ENCODE measurements around the gene RTN1. TPM values are rescaled to one million over a fixed set of nuclear protein-coding genes. Genes with fewer than 3 reads are reported as not detected.
A peak's percentile ranks its signal among the peaks of the same experiment; 100 is the strongest.

The RTN1 gene
- total RNA-seq, 1 experiment from 2014 or later = 9.8 TPM

GRCh38 chr14:59918824-59919569, 48.4 kb upstream of the RTN1 start:
- DNase-seq (ENCODE audit: unreplicated experiment) = peak; percentile 34
- CTCF ChIA-PET = interaction anchor here (0.7 to 3.1 kb wide), 11 partner anchors 11 to 432 kb away, joined by 3 to 24 read pairs (median 3); no protein-coding TSS in a partner anchor

GRCh38 chr14:59913187-59913586, 42.6 kb upstream of the RTN1 start:
- POLR2A ChIA-PET = interaction anchor here (0.6 kb wide), 1 partner anchor 177 kb away, joined by 4 read pairs; no protein-coding TSS in a partner anchor
- no TSS peak for BruUV-seq (replicated peaks)
- H3K27me3 Mint-ChIP-seq (ENCODE audit: insufficient read depth, unreplicated experiment) = no peaks in the 10 kb centered on the region
- no peaks in the 10 kb centered on the region for H3K9me3 Mint-ChIP-seq (ENCODE audit: unreplicated experiment)
- peaks cover 6% of the 10 kb centered on the region for H3K4me1 Mint-ChIP-seq (ENCODE audit: insufficient read depth, unreplicated experiment)
- H3K27ac Mint-ChIP-seq (ENCODE audit: low read depth, unreplicated experiment) = no peak overlapping the region
- H3K36me3 Mint-ChIP-seq (ENCODE audit: insufficient read depth, unreplicated experiment) = no peaks in the 10 kb centered on the region
- intact Hi-C loops (cut with micrococcal nuclease) = no loop called here
- no peak for DNase-seq (ENCODE audit: unreplicated experiment)
- no peak for TF ChIP-seq CTCF (IDR thresholded peaks at IDR 0.05; ENCODE audit: unreplicated experiment)
- no peak overlapping the region for H3K4me3 Mint-ChIP-seq (ENCODE audit: unreplicated experiment)
- CTCF ChIA-PET = interaction anchor here (0.9 to 3.7 kb wide), 3 partner anchors 11 to 280 kb away, joined by 3 to 20 read pairs (median 4); no protein-coding TSS in a partner anchor

More at GRCh38 chr14:59918824-59919569, 48.4 kb upstream of the RTN1 start:
- Mint-ChIP-seq H3K27me3 (ENCODE audit: insufficient read depth, unreplicated experiment) (no peaks in the 10 kb centered on the region), H3K4me3 (ENCODE audit: unreplicated experiment) (no peak overlapping the region), H3K4me1 (ENCODE audit: insufficient read depth, unreplicated experiment) (no peaks in the 10 kb centered on the region), H3K9me3 (ENCODE audit: unreplicated experiment) (no peaks in the 10 kb centered on the region), H3K27ac (ENCODE audit: low read depth, unreplicated experiment) (no peak overlapping the region), H3K36me3 (ENCODE audit: insufficient read depth, unreplicated experiment) (no peaks in the 10 kb centered on the region)
- no TSS peak for BruUV-seq (replicated peaks)
- peak; percentile 34 for TF ChIP-seq CTCF (IDR thresholded peaks at IDR 0.05; ENCODE audit: unreplicated experiment)
- POLR2A ChIA-PET = interaction anchor here (1.8 kb wide), 1 partner anchor 224 kb away, joined by 4 read pairs; no protein-coding TSS in a partner anchor
- intact Hi-C loops (cut with micrococcal nuclease) = loop anchor here (1.0 to 5.0 kb wide), 4 partner anchors 212 to 412 kb away; no protein-coding TSS in a partner anchor

- Mint-ChIP-seq H3K27ac (ENCODE audit: low read depth, unreplicated experiment) (no peak overlapping the region), H3K9me3 (ENCODE audit: unreplicated experiment) (no peaks in the 10 kb centered on the region), H3K27me3 (ENCODE audit: insufficient read depth, unreplicated experiment) (no peaks in the 10 kb centered on the region), H3K4me1 (ENCODE audit: insufficient read depth, unreplicated experiment) (peaks cover 6% of the 10 kb centered on the region), H3K36me3 (ENCODE audit: insufficient read depth, unreplicated experiment) (no peaks in the 10 kb centered on the region), H3K4me3 (ENCODE audit: unreplicated experiment) (no peak overlapping the region)
- TF ChIP-seq CTCF (IDR thresholded peaks at IDR 0.05; ENCODE audit: unreplicated experiment) = no peak
- ChIA-PET POLR2A (interaction anchor here (0.6 kb wide), 1 partner anchor 506 kb away, joined by 3 read pairs; no protein-coding TSS in a partner anchor), CTCF (interaction anchor here (3.7 kb wide), 1 partner anchor 14 kb away, joined by 20 read pairs; no protein-coding TSS in a partner anchor)
- no peak for DNase-seq (ENCODE audit: unreplicated experiment)
- intact Hi-C loops (cut with micrococcal nuclease) = no loop called here
- BruUV-seq (replicated peaks) = no TSS peak
Observed at GRCh38 chr14:59912443-59912842, 41.9 kb upstream of the RTN1 start.

- ChIA-PET CTCF (interaction anchor here (0.6 to 5.7 kb wide), 7 partner anchors 8 to 405 kb away, joined by 3 to 31 read pairs (median 5); no protein-coding TSS in a partner anchor), POLR2A (interaction anchor here (0.7 kb wide), 1 partner anchor 421 kb away, joined by 4 read pairs; the partner anchor contains the start of genes JKAMP and L3HYPDH)
- intact Hi-C loops (cut with micrococcal nuclease) = no loop called here
- H3K27me3 Mint-ChIP-seq (ENCODE audit: insufficient read depth, unreplicated experiment) = no peaks in the 10 kb centered on the region
- no peak overlapping the region for H3K27ac Mint-ChIP-seq (ENCODE audit: low read depth, unreplicated experiment)
- H3K9me3 Mint-ChIP-seq (ENCODE audit: unreplicated experiment) = no peaks in the 10 kb centered on the region
- H3K4me1 Mint-ChIP-seq (ENCODE audit: insufficient read depth, unreplicated experiment) = no peaks in the 10 kb centered on the region
- DNase-seq (ENCODE audit: unreplicated experiment) = peak; percentile 44
- H3K4me3 Mint-ChIP-seq (ENCODE audit: unreplicated experiment) = no peak overlapping the region
- no peak for TF ChIP-seq CTCF (IDR thresholded peaks at IDR 0.05; ENCODE audit: unreplicated experiment)
- no peaks in the 10 kb centered on the region for H3K36me3 Mint-ChIP-seq (ENCODE audit: insufficient read depth, unreplicated experiment)
- BruUV-seq (replicated peaks) = no TSS peak
Observed at GRCh38 chr14:59905188-59905587, 34.6 kb upstream of the RTN1 start.
